Measurements from ENCODE around the gene TSEN2. TPM values are rescaled to one million over a fixed set of nuclear protein-coding genes. Genes with fewer than 3 reads are reported as not detected.
A peak's percentile ranks its signal among the peaks of the same experiment; 100 is the strongest.

The TSEN2 gene
- total and polyA plus RNA-seq, 2 of the 13 experiments (the other 11 are each of a cell fraction or from before 2014, with no cell fraction given): 11.0 to 17.3 TPM

DNA sequence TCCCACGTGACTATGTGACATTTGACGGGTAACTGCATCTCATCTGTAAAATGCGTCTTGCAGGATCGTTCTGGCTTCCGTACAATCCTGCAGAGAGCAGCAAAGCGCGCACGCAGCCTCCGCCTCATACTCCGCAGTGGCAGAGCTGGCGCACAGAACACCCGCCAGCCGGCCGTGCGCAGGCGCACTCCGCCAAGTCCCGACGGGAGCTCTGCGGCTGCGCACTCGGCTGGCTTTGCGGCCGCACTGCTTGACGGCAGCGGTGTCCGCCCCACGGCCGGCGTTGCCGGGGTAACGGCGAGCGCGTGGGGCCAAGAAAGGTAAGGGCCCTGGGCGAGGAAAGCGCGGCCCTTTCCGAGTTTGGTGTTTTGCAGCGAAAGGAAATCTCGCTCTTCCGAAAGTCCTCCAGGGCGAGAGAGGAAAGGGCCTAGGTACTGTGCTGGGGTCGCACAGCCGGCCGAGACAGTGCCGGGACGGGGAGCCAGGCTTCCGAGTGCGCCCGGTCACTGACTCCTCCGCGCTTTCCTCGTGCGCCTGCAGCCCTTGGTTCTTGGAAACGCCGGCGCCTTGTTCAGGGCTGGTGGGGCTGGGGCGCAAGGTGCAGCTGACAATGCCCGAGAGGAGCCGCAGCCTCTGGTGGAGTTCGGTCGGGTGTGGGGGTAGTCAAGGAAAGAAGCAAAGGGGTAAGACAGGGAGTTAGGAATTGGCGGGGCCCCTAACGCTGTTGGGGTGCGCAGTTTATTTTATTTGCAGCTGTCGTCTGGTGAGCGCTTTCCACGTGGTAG lies at the start of gene TSEN2 (continued):
- TF ChIP-seq, protein P1, sequence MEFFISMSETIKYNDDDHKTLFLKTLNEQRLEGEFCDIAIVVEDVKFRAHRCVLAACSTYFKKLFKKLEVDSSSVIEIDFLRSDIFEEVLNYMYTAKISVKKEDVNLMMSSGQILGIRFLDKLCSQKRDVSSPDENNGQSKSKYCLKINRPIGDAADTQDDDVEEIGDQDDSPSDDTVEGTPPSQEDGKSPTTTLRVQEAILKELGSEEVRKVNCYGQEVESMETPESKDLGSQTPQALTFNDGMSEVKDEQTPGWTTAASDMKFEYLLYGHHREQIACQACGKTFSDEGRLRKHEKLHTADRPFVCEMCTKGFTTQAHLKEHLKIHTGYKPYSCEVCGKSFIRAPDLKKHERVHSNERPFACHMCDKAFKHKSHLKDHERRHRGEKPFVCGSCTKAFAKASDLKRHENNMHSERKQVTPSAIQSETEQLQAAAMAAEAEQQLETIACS (CRISPR knock-in tag; IDR thresholded peaks at IDR 0.05): no peak
- TF ChIP-seq SMAD3 (CRISPR knock-in tag; IDR thresholded peaks at IDR 0.05): peak; percentile 89
- TF ChIP-seq, protein P2, sequence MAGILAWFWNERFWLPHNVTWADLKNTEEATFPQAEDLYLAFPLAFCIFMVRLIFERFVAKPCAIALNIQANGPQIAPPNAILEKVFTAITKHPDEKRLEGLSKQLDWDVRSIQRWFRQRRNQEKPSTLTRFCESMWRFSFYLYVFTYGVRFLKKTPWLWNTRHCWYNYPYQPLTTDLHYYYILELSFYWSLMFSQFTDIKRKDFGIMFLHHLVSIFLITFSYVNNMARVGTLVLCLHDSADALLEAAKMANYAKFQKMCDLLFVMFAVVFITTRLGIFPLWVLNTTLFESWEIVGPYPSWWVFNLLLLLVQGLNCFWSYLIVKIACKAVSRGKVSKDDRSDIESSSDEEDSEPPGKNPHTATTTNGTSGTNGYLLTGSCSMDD (CRISPR knock-in tag; IDR thresholded peaks at IDR 0.05): no peak
- TF ChIP-seq, protein P3, sequence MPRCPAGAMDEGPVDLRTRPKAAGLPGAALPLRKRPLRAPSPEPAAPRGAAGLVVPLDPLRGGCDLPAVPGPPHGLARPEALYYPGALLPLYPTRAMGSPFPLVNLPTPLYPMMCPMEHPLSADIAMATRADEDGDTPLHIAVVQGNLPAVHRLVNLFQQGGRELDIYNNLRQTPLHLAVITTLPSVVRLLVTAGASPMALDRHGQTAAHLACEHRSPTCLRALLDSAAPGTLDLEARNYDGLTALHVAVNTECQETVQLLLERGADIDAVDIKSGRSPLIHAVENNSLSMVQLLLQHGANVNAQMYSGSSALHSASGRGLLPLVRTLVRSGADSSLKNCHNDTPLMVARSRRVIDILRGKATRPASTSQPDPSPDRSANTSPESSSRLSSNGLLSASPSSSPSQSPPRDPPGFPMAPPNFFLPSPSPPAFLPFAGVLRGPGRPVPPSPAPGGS (CRISPR knock-in tag; IDR thresholded peaks at IDR 0.05): no peak
- peak; percentile 67; the same call in 1 of the 2 replicates for TF ChIP-seq POGZ (CRISPR knock-in tag; IDR thresholded peaks at IDR 0.05)
- TF ChIP-seq KLF16 (CRISPR knock-in tag; IDR thresholded peaks at IDR 0.05): peak in 1 of 2 experiments; percentile 78; a peak in 2 of 4 replicates
- TF ChIP-seq, protein P4, sequence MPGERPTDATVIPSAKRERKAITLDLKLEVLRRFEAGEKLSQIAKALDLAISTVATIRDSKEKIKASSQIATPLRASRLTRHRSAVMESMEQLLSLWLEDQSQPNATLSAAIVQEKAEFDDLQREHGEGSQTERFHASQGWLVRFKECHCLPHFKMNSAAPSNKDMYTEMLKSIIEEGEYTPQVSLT (CRISPR knock-in tag; IDR thresholded peaks at IDR 0.05; ENCODE audit: borderline replicate concordance, low read depth): no peak
- peak; percentile 91; the same call in 1 of the 2 replicates for TF ChIP-seq ZNF350 (CRISPR knock-in tag; IDR thresholded peaks at IDR 0.05; ENCODE audit: borderline replicate concordance, low read depth)
- TF ChIP-seq ZNF274 (CRISPR knock-in tag; IDR thresholded peaks at IDR 0.05): no peak
- TF ChIP-seq ZIK1 (CRISPR knock-in tag; IDR thresholded peaks at IDR 0.05; ENCODE audit: borderline replicate concordance, low read depth): no peak
- TF ChIP-seq RORA (CRISPR knock-in tag; IDR thresholded peaks at IDR 0.05): no peak
- TF ChIP-seq ZNF766 (CRISPR knock-in tag; IDR thresholded peaks at IDR 0.05; ENCODE audit: borderline replicate concordance): no peak
- TF ChIP-seq SRSF4 (IDR thresholded peaks at IDR 0.05; ENCODE audit: low read depth, low read length, poor library complexity, severe bottlenecking): no peak
- no peak; the same call in 1 of the 2 replicates for TF ChIP-seq ZNF510 (CRISPR knock-in tag; IDR thresholded peaks at IDR 0.05; ENCODE audit: low read depth)
- TF ChIP-seq ZBTB3 (CRISPR knock-in tag; IDR thresholded peaks at IDR 0.05; ENCODE audit: borderline replicate concordance, low read depth): no peak; the same call in 1 of the 2 replicates
- TF ChIP-seq ZFP90 (CRISPR knock-in tag; IDR thresholded peaks at IDR 0.05; ENCODE audit: borderline replicate concordance): no peak
- no peak for TF ChIP-seq SSRP1 (CRISPR knock-in tag; IDR thresholded peaks at IDR 0.05)
- no peak for TF ChIP-seq ZFP82 (CRISPR knock-in tag; IDR thresholded peaks at IDR 0.05; ENCODE audit: borderline replicate concordance)
- no peak for TF ChIP-seq XBP1 (CRISPR knock-in tag; IDR thresholded peaks at IDR 0.05)
- TF ChIP-seq ZNF616 (CRISPR knock-in tag; IDR thresholded peaks at IDR 0.05; ENCODE audit: low read depth): peak; percentile 75; the same call in 1 of the 2 replicates
- no peak for TF ChIP-seq ZNF547 (CRISPR knock-in tag; IDR thresholded peaks at IDR 0.05)
